Stimulated activated CD4-positive, alpha-beta T cell treated with anti-CD3 and anti-CD28 coated beads, TNF-alpha, amount 100 ng/mL, for 24 hours (primary cell): ENCODE results near the gene WDR1.

Source experiments
- DNase-seq, 3 experiments: peaks; one replicate each; pipeline ENCODE4 v3.0.0-alpha.2; 2020; ENCODE audit warnings: low read depth in 3 of 3

The WDR1 gene

DNA sequence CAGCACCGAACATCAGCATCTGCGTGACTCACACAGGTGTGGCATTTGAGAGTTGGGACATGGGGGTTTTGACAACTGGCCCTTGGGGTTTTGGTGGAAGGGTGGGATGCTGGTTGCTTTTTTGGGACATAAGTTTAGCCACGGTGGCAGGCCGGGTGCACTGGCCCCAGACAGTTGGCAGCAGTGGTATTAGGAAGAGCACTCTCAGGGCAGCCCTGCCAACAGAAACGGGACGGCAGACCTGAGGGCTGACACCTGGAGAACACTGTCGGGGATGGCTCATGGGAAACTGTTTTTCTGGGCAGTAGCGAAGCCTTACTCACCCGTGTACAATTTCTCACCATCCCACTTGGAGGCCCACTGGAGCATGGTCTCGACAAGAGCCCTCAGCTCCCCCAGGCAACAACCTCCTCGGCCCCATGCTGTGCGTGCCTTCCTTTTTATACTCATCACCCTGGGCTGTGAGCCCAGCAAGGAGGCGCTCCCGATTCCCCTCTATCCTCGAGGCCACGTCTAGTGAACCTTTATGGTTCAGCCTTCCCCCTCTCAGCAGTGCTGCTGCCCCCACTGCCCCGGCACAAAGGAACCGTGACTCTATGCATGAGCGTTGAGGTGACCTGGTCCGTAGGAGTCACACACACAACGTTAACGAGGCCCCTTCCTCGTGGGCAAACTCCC lies 30.6 kb downstream of the WDR1 start:
- no peak for DNase-seq

DNA sequence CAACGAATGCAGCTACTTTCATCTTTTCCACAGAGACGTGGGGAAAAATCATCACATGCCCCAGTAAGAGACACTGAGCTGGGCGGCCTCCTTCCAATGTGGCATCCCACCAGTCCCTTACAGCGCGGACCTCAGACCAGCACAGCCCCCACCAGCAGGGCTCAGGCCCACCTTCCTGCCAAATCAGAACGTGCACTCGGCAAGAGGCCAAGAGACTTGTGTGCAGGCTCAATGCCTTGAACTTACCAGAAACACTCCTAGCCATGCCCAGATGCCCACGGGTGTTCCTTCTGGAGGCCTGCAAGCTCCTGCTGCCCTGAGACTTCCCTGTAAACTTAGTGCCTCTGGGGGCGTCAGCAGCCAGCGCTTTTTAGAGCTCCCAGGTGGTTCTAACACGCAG lies 31.2 kb downstream of the WDR1 start:
- DNase-seq, result no peak

DNA sequence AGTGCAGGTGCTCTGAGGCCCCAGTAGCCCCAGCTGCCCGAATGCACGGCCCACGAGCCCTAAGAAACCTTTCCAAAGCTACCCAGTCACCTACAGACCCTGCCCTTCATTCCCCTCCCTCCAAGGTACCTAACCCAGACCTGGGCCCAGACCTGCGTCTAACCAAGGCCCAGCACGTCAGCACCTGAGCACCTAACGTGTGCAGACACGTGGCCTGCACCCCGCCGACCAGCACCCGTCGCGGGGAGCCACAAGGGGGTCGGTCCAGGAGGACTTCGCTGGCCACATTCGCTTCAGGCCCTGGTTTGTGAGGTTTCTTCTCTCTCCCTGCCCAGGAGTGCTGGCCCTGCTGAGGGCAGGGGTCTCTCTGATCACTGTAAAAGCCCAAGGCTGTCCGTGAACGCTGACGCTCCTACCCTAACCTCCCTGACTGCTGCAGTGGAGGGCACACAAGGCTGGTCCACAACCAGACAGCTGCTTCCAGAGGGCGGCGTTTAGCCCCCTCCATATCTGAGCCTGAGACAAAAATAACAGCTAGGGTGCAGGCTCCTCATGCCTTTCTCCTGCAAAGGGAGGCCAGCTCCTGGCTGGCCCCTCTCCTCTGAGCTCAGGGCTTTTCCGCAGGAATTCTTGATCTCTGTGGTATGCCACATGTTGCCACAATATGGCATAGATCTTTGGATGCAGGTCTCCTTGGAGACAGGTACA lies 31.8 kb downstream of the WDR1 start:
- no peak for DNase-seq

GRCh38 chr4:10083861-10084641 lies 32.5 kb downstream of the WDR1 start:
- DNase-seq, result no peak

GRCh38 chr4:10083331-10083771 lies 33.2 kb downstream of the WDR1 start:
- no peak for DNase-seq

DNA sequence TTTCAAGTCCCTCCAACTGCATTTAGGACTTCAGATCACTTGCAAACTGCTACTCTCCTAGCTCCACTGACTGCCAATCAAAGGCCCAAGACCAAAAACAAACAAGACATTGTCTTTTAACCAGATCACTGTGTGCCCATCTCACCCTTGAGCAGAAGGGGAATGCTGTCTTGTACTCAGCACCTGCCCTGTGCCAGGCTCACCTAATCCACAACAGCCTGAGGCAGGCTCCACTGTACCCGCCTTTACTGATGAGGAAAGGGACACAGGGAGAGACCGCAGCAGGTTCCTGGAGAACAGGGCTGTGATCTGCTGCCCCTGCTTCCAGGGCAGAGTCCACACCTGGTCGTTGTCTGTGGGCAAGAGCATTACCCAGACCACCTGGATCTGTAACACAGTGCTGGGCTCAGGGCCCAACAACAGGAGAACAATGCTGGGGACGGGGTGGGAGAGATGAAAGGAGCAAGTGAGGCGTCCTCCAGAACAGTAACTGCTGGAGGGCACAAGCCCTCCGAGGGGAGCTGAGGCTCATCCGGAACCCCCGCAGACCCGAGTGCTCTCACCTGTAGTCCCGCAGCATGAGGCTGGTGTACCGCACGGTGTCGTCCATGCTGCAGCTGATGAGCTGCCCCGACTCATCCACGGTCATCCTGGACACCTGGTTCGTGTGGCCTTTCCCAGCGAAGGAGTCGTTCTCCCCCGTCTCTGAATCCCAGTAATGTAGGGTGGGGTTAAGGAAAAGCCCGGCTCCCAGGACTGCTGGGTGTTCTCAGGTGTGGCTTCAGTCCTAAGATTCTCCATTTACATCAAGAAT lies 33.9 kb downstream of the WDR1 start:
- DNase-seq, result no peak

- DNase-seq, result no peak
These were observed 34.6 kb downstream of the WDR1 start for GRCh38 chr4:10082047-10082446.

DNA sequence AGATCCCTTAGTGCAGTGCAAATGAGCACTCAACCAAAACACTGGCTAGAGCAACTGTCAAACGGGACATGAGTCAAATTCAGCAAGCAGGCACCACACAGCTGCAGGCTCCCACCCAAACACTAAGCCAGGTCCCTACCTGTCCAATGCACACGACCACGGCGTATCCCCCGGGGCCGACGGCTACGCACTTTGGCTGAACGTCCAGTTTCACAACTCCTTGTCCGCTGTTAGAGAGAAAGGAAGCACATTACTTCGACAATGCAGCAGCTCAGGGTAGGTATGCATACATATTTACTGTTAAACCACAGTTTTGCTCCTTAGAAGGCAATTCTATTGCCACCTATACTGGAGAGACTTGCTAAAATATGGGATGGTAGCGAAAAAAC lies 35.4 kb downstream of the WDR1 start:
- no peak for DNase-seq

DNA sequence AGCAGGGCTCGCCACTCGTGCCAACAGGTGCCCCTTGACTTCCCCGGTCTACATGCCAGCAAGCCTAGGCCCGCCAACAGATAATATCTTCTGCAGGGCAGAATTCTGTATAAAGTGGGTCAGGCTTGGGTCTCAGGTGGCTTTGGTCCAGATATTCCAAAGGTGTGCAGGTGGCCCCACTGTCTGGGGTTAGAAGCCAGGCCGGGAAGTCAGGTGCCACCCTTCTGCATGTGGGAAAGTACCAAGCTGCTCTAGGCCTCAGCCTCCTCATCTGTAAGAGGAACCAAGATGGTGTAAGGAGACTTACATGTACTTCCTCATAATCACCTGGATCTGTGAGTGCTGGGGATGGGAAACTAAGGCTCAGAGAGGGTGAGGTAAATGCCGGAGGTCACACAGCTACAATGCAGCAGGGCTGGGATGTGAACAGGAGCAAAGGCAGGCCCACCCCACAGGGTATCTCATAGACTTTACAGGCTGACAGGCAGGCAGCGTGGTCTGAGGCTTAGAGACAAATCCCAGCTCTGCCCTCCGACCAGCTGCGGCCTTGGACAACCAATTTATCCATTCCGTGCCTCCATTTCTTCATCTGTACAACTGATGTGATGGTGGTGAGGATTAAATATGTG lies 35.9 kb downstream of the WDR1 start:
- no peak for DNase-seq

DNA sequence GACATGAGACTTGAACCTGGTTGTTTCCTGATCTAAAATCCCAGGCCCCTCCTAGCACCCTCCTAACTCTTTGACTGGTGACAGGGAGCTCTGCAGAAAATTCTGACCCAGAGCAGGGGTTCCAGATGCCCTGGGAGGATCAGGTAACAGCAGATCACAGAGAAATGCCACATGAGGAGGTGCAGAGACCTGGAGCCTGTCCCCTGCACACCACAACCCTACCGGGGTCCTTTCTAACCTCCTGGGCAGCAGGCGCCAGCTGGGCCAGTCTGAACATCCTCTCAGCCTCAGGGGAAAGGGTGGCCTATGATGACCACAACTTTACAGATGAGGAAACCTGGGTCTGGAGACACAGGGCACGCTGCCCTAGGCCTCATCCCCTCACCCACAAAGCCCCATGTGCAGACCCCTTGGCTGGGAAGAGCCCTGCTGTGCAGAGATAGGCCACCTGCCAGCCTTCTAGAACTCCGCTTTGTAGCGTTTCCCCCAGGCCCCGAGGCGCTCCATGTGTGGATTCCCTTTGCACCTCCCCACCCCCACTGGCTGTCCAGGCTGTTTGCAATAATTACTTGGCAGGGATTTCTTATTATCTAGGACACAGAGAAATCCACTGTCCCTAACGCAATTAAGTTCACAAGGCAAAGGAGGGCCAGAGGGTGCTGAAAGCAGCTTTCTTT lies 36.5 kb downstream of the WDR1 start:
- no peak for DNase-seq

DNA sequence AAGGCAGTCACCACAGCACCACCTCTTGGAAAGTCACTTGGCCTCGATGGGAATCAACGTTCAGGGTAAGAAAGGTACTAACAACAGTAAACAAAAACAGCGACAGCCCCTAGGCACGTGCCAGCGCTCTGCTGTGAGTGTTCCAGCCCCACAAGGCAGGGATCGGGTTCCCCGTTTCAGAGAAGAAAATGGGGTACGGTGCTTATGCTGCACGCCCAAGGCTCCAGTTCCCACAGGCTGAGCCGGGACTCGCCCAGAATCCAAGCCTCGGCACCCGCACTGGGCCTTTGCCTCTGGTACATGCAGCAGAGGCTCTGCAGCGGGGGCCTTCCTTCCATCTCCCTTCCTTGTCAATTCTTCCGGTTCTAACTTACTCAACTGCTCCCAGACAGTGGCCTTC lies 37.3 kb downstream of the WDR1 start:
- no peak for DNase-seq

DNA sequence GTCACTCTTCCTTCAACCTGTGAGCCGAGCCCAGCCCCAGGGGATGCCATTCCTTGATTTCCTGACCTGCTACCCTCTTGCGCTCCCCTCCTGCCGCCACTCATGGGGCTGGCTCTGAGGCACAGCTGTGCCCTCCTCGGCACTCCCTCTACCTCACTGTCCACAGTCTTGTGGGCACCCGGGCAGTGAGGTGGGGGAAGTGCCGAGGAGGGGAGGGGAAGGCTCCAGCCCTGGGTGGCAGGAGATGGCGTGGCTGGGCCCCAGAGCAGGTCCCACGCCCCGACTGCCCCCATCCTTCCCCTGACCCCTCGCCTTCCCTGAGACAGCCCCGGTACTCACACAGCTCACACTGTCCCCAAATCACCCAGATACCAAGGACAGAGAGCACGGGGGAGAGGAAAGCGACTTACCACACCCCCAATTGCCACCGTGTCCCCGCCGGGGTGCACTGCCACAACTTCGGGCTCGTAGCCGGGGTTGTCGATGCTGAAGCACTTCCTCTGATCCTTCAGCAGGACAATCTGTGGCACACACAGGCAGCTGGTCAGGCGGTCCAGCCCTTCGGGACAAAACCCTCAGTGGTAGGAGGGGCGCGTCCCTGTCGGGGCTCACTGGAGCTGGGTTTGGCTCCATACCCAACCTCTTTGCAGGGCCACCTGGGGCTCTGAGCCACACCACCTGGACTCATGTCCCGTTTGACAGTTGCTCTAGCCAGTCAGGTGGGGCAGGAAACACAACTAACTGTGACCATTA lies 37.9 kb downstream of the WDR1 start:
- no peak for DNase-seq

GRCh38 chr4:10077483-10078335 lies 38.9 kb downstream of the WDR1 start:
- no peak for DNase-seq

DNA sequence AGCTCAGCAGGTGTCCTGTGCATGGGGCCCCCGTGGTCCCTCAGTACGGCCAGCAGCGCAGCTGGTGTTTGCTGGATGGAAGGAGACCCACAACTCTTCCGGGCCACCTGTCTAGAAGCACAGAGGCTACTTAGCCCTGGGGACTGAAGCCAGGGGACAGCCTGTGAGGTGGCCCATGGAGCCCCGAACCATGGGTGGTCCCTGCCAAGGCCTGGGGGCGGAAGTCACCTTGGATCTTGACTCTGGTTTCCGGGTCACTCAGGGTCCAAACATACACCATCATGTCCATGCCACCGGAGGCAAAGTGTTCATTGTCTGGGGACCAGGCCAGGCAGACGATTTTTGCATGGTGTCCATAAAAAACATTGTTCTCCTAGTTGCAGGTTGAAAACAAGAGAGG lies 39.5 kb downstream of the WDR1 start:
- DNase-seq, result no peak

GRCh38 chr4:10075953-10076391 lies 40.6 kb downstream of the WDR1 start:
- DNase-seq, result no peak

- DNase-seq, result no peak
These were observed 41.3 kb downstream of the WDR1 start for GRCh38 chr4:10075158-10075863.

DNA sequence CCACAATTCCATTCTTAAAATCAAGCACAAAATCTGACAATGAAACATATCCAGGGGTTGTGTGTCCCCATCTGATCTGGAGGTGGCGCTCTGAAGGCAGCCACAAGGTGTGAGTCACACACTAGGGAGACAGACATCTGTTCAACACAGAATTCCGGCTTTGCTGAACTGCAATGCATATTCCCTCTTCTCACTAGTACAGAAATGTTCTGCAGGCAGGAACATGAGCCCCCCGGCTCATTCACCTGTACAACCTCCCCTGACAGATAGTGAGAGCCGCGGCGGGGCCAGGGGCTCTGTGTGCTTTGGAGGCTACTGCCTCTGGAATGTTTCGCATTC lies 41.9 kb downstream of the WDR1 start:
- DNase-seq, result no peak

DNA sequence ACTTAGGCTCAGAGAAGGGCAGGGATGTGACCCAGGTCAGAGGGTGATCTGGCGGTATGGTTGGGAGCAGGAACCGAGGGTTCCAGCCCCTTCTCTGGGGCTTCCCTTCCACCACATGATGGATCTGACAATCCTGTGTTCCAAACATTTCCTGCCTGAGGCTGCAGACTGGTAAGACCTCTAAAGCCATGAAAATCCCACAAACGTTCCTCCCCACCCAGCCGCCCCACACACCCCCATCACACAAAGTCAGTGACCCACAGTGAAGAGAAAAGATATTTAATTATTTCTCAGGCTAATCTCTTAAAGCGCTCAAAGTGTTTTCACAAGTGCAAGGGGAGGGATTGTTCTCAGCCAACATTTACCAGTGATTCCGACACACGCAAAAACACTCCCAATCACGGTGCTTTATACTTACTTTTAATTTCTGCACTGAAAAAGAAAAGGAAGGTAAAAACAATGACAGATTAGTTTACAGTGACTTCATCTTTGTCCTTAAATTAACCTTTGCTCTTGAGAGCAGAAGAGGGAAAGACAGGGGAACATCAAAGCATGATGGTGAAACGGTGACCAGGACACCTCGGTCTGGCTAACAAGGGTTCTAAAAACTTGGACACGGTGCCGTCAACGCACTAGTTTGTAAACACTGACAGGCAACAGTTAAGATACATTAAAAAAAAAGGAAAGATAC lies 42.4 kb downstream of the WDR1 start:
- DNase-seq, result no peak
